SK-N-SH (cell line): ENCODE measurements around the gene MMP2. TPM values are rescaled to one million over a fixed set of nuclear protein-coding genes. Genes with fewer than 3 reads are reported as not detected.

Experiments
- CTCF ChIA-PET: fragments of 300-600, 350-600 bp; formaldehyde crosslinking; extraction: SDS; loops from one replicate; lab custom pipeline; 2021; lab: Yijun Ruan, JAX
- POLR2A ChIA-PET: fragments of 350-600 bp; sonication (Branson Sonifier 250); formaldehyde crosslinking; extraction: SDS; loops from one replicate; lab custom pipeline; 2020; ENCODE audit warnings: antibody characterized with exemption, inconsistent platforms; lab: Yijun Ruan, JAX
- DNase-seq: peaks from one replicate; pipeline ENCODE4 v3.0.0; 2012
- H2AFZ ChIP-seq: fragments of 200-600 bp; sonication (generic); 2 replicates; pipeline ENCODE4 v1.8.1; 2016; ENCODE audit warnings: antibody characterized with exemption, mild to moderate bottlenecking, low read depth
- H3F3A ChIP-seq: fragments of 200-600 bp; sonication (generic); replicated peaks from 2 replicates; pipeline ENCODE3; 2016; ENCODE audit warnings: antibody characterized with exemption, mild to moderate bottlenecking; ENCODE audit not compliant: insufficient read depth
- H3K27ac ChIP-seq, 2 experiments: fragments of 200-500 bp in 1 of 2; fragments of 200-600 bp in 1 of 2; sonication (Bioruptor generic) in 1 of 2; sonication (generic), shearing (Covaris generic) in 1 of 2; 2 replicates each; pipeline versions ENCODE4 v1.5.1 to v1.6.1; 2014 to 2016; ENCODE audit warnings: low read depth in 2 of 2, inconsistent platforms in 1 of 2, low read length in 1 of 2, mild to moderate bottlenecking in 1 of 2, mixed read lengths in 1 of 2
- H3K27me3 ChIP-seq: fragments of 200-600 bp; sonication (generic), shearing (Covaris generic); 2 replicates; pipeline ENCODE4 v1.6.1; 2016; ENCODE audit warnings: mixed run types; ENCODE audit not compliant: insufficient read depth
- H3K36me3 ChIP-seq, 2 experiments: fragments of 200-500 bp in 1 of 2; fragments of 200-600 bp in 1 of 2; sonication (Bioruptor generic) in 1 of 2; sonication (generic) in 1 of 2; replicated peaks in 1 of 2; 2 replicates each; pipeline versions ENCODE3 to v1.5.1; 2014 to 2016; ENCODE audit warnings: low read length in 1 of 2, mild to moderate bottlenecking in 1 of 2; ENCODE audit not compliant: insufficient read depth in 2 of 2, control insufficient read depth in 1 of 2
- H3K4me1 ChIP-seq, 2 experiments: fragments of 200-500 bp in 1 of 2; fragments of 200-600 bp in 1 of 2; sonication (Bioruptor generic) in 1 of 2; sonication (generic), shearing (Covaris generic) in 1 of 2; 2 replicates each; pipeline versions ENCODE4 v1.5.1 to v1.6.1; 2014 to 2016; ENCODE audit warnings: low read depth in 1 of 2, low read length in 1 of 2, mixed run types in 1 of 2; ENCODE audit not compliant: insufficient read depth in 2 of 2, control insufficient read depth in 1 of 2
- H3K4me2 ChIP-seq: fragments of 200-600 bp; sonication (generic), shearing (Covaris generic); 2 replicates; pipeline ENCODE4 v1.6.1; 2017; ENCODE audit warnings: mixed run types
- H3K4me3 ChIP-seq, 2 experiments: fragments of 200-500 bp in 1 of 2; fragments of 200-600 bp in 1 of 2; sonication (Bioruptor generic) in 1 of 2; sonication (generic), shearing (Covaris generic) in 1 of 2; 2 replicates each; pipeline versions ENCODE4 v1.5.1 to v1.8.1; 2014 to 2016; ENCODE audit warnings: low read depth in 2 of 2, inconsistent platforms in 1 of 2, low read length in 1 of 2, mild to moderate bottlenecking in 1 of 2, mixed read lengths in 1 of 2, moderate library complexity in 1 of 2
- H3K79me2 ChIP-seq: fragments of 200-600 bp; sonication (generic); 2 replicates; pipeline ENCODE4 v1.8.1; 2017; ENCODE audit warnings: mild to moderate bottlenecking; ENCODE audit not compliant: insufficient read depth
- H3K9ac ChIP-seq: fragments of 200-600 bp; sonication (generic); 2 replicates; pipeline ENCODE4 v1.6.1; 2017; ENCODE audit warnings: mixed run types
- H3K9me2 ChIP-seq: fragments of 200-600 bp; sonication (generic); 2 replicates; pipeline ENCODE4 v1.6.1; 2017; ENCODE audit warnings: mixed run types
- H3K9me3 ChIP-seq: fragments of 200-600 bp; sonication (generic); 2 replicates; pipeline ENCODE4 v1.6.1; 2017; ENCODE audit warnings: mixed run types, mild to moderate bottlenecking, moderate library complexity
- H4K20me1 ChIP-seq: fragments of 200-600 bp; sonication (generic); 2 replicates; pipeline ENCODE4 v1.6.1; 2017; ENCODE audit warnings: mild to moderate bottlenecking, mixed run types; ENCODE audit not compliant: insufficient read depth
- ELF1 ChIP-seq: IDR thresholded peaks from 2 replicates; pipeline ENCODE4 v1.4.0; 2012
- EP300 ChIP-seq, 2 experiments: IDR thresholded peaks; 2 replicates each; pipeline versions ENCODE4 v1.4.0 to v1.6.1; 2012; ENCODE audit warnings: borderline replicate concordance in 1 of 2, low read depth in 1 of 2, low read length in 1 of 2
- EZH2phosphoT487 ChIP-seq: fragments of 200-600 bp; sonication (generic); IDR thresholded peaks from 2 replicates; pipeline ENCODE4 v1.6.1; 2017; ENCODE audit warnings: low read depth, mixed run types, mild to moderate bottlenecking, antibody characterized with exemption, moderate library complexity, borderline replicate concordance
- FOXJ3 ChIP-seq: sonication (generic); formaldehyde crosslinking; IDR thresholded peaks from 2 replicates; pipeline ENCODE4 v1.5.1; 2020; ENCODE audit warnings: mild to moderate bottlenecking, missing genetic modification reagents
- GABPA ChIP-seq: IDR thresholded peaks from 2 replicates; pipeline ENCODE4 v1.4.0; 2012; ENCODE audit warnings: low read depth, mild to moderate bottlenecking
- IRF3 ChIP-seq: fragments of 150-350 bp; IDR thresholded peaks from 2 replicates; pipeline ENCODE4 v1.6.1; 2016; ENCODE audit warnings: mild to moderate bottlenecking, low read depth, low read length
- MEF2A ChIP-seq: IDR thresholded peaks from 2 replicates; pipeline ENCODE4 v1.4.0; 2012; ENCODE audit warnings: low read depth, borderline replicate concordance
- MXI1 ChIP-seq: IDR thresholded peaks from 2 replicates; pipeline ENCODE4 v1.6.1; 2012; ENCODE audit warnings: mild to moderate bottlenecking, low read depth, low read length, improper control_type of control experiment
- NFIC ChIP-seq: IDR thresholded peaks from 2 replicates; pipeline ENCODE4 v1.4.0; 2012; ENCODE audit warnings: borderline replicate concordance
- NRF1 ChIP-seq: IDR thresholded peaks from 2 replicates; pipeline ENCODE4 v1.6.1; 2012; ENCODE audit warnings: low read depth, mild to moderate bottlenecking, low read length
- POLR2AphosphoS5 ChIP-seq: IDR thresholded peaks from 2 replicates; pipeline ENCODE4 v1.6.1; 2012; ENCODE audit warnings: low read depth, low read length
- RCOR1 ChIP-seq: fragments of 150-350 bp; IDR thresholded peaks from 2 replicates; pipeline ENCODE4 v1.6.1; 2017; ENCODE audit warnings: antibody characterized with exemption, low read length
- RFX5 ChIP-seq: IDR thresholded peaks from 2 replicates; pipeline ENCODE4 v1.6.1; 2012; ENCODE audit warnings: mild to moderate bottlenecking, improper control_type of control experiment, low read length
- TEAD4 ChIP-seq: IDR thresholded peaks from 2 replicates; pipeline ENCODE4 v1.4.0; 2012; ENCODE audit warnings: mild to moderate bottlenecking, borderline replicate concordance; ENCODE audit not compliant: insufficient read depth
- USF2 ChIP-seq: fragments of 150-350 bp; IDR thresholded peaks from 2 replicates; pipeline ENCODE4 v1.6.1; 2017; ENCODE audit warnings: antibody characterized with exemption, low read length, low read depth, borderline replicate concordance
- WGBS: methylation state at CpG from one replicate; pipeline ENCODE4 v1.1.6; 2017; ENCODE audit warnings: low lambda C conversion rate; 5-methylcytosine and 5-hydroxymethylcytosine counted together
- polyA plus RNA-seq, 3 experiments: library from polyadenylated mRNA; depleted of rRNA; stranded (reverse); fragments of >200 nt; gene quantifications; 2 replicates each; pipeline ENCODE4 v1.2.3, GENCODE V29; 2012

The MMP2 gene
- polyA plus RNA-seq, 1 of the 3 experiments (the other 2 are of a cell fraction), result 1,101 TPM

GRCh38 chr16:55435387-55435786 is 43.6 kb upstream of the MMP2 start:
- Histone ChIP-seq H3K36me3 (no peaks in the 10 kb centered on the region), H3K4me2 (no peak overlapping the region), H3K79me2 (no peaks in the 10 kb centered on the region), H3K27ac (no peak overlapping the region), H3K27me3 (no peaks in the 10 kb centered on the region), H2AFZ (no peak overlapping the region), H4K20me1 (no peaks in the 10 kb centered on the region), H3K9ac (no peak overlapping the region), H3F3A (no peaks in the 10 kb centered on the region), H3K4me1 (no peaks in the 10 kb centered on the region; a peak in 1 of 4 replicates), H3K4me3 (no peak overlapping the region), H3K9me2 (no peaks in the 10 kb centered on the region), H3K9me3 (no peaks in the 10 kb centered on the region)
- DNase-seq, result no peak
- ChIA-PET CTCF (no interaction called here), POLR2A (no interaction called here)
- TF ChIP-seq MEF2A (no peak), USF2 (no peak), RFX5 (no peak), NFIC (no peak), RCOR1 (no peak), POLR2AphosphoS5 (no peak), FOXJ3 (CRISPR knock-in tag) (no peak), EP300 (IDR thresholded peaks at IDR 0.05; ENCODE audit: borderline replicate concordance in 1 of 2, low read depth in 1 of 2, low read length in 1 of 2) (no peak), GABPA (no peak), ELF1 (no peak), TEAD4 (no peak), EZH2phosphoT487 (no peak), IRF3 (no peak)
- WGBS, result 48% methylated on average over 4 of the region's 5 CpGs

- no peaks in the 10 kb centered on the region for H4K20me1 ChIP-seq
- no peak overlapping the region for H3K27ac ChIP-seq
- H2AFZ ChIP-seq, result no peak overlapping the region
- POLR2A ChIA-PET, result no interaction called here
- no peak overlapping the region for H3K4me2 ChIP-seq
- H3K9ac ChIP-seq, result no peak overlapping the region
- TF ChIP-seq MXI1 (no peak), NRF1 (no peak), EZH2phosphoT487 (no peak)
- TF ChIP-seq, all 33 proteins: peak for 0
- 26% methylated on average over 3 of the region's 3 CpGs for WGBS
- Histone ChIP-seq H3K9me2 (no peaks in the 10 kb centered on the region), H3K4me1 (no peaks in the 10 kb centered on the region; a peak in 1 of 4 replicates), H3K9me3 (no peaks in the 10 kb centered on the region), H3K27me3 (no peaks in the 10 kb centered on the region), H3F3A (no peaks in the 10 kb centered on the region), H3K4me3 (no peak overlapping the region), H3K79me2 (no peaks in the 10 kb centered on the region), H3K36me3 (no peaks in the 10 kb centered on the region)
- DNase-seq, result no peak
- CTCF ChIA-PET, result no interaction called here
These were observed 42.4 kb upstream of the MMP2 start for GRCh38 chr16:55436587-55436986.
